BLaER1 treated with 17β-estradiol and CSF1 and Interleukin-3, amounts not matched to agents 10 nM and 100 nM (cell line): ENCODE results near the gene NTF3.

Experiments used
- H3K27ac ChIP-seq, 11 experiments: shearing (Covaris generic); formaldehyde crosslinking; 2 replicates each; pipeline ENCODE4 v1.8.1; 2022
- H3K27me3 ChIP-seq, 11 experiments: shearing (Covaris generic); formaldehyde crosslinking; 2 replicates each; pipeline ENCODE4 v1.8.1; 2022
- H3K36me3 ChIP-seq, 11 experiments: shearing (Covaris generic); formaldehyde crosslinking; 2 replicates each; pipeline ENCODE4 v1.8.1; 2022
- H3K4me1 ChIP-seq, 10 experiments: shearing (Covaris generic); formaldehyde crosslinking; 2 replicates each; pipeline ENCODE4 v1.8.1; 2022
- H3K4me2 ChIP-seq, 11 experiments: shearing (Covaris generic); formaldehyde crosslinking; 2 replicates each; pipeline ENCODE4 v1.8.1; 2022
- H3K4me3 ChIP-seq, 10 experiments: shearing (Covaris generic); formaldehyde crosslinking; 2 replicates each; pipeline ENCODE4 v1.8.1; 2022
- H3K9ac ChIP-seq, 11 experiments: shearing (Covaris generic); formaldehyde crosslinking; 2 replicates each; pipeline ENCODE4 v1.8.1; 2022
- H3K9me3 ChIP-seq, 11 experiments: shearing (Covaris generic); formaldehyde crosslinking; replicated peaks in 1 of 11; 2 replicates each; pipeline ENCODE4 v1.8.1; 2022
- H4K20me1 ChIP-seq, 11 experiments: shearing (Covaris generic); formaldehyde crosslinking; 2 replicates each; pipeline ENCODE4 v1.8.1; 2022
- Cebpa-rat ChIP-seq, 11 experiments: shearing (Covaris generic); IDR thresholded peaks; 2 replicates each; pipeline ENCODE4 v1.8.1; 2022

Gene NTF3

DNA sequence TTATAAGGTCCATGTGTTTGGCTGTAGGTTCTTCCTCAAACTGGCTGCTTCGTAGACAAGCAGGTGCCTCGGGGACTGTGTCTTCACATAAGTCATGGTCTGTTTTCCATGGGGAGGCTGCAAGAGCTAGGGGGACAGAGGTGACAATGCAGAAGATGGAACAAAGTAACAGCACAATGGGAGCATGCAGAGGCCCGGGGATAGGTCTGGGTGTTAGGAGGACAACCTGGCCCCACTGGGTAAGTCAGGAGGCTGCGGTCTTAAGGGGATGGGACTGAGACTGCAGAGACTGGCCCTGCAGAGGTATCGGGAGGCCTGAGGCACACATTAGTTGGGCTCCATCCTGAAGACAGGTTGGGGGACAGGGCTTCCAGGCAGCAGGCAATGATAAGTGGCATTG lies 88.9 kb downstream of the NTF3 start:
- Histone ChIP-seq H3K4me1 (peaks cover 0 to 6% (median 0%) of the 10 kb centered on the region in 10 experiments; a peak in 3 of 20 replicates), H3K4me2 (no peak overlapping the region), H3K9ac (no peak overlapping the region), H3K4me3 (no peak overlapping the region), H4K20me1 (no peaks in the 10 kb centered on the region), H3K27ac (no peak overlapping the region), H3K27me3 (no peaks in the 10 kb centered on the region), H3K36me3 (no peaks in the 10 kb centered on the region), H3K9me3 (no peaks in the 10 kb centered on the region)
- no peak for TF ChIP-seq Cebpa-rat (IDR thresholded peaks at IDR 0.05)

DNA sequence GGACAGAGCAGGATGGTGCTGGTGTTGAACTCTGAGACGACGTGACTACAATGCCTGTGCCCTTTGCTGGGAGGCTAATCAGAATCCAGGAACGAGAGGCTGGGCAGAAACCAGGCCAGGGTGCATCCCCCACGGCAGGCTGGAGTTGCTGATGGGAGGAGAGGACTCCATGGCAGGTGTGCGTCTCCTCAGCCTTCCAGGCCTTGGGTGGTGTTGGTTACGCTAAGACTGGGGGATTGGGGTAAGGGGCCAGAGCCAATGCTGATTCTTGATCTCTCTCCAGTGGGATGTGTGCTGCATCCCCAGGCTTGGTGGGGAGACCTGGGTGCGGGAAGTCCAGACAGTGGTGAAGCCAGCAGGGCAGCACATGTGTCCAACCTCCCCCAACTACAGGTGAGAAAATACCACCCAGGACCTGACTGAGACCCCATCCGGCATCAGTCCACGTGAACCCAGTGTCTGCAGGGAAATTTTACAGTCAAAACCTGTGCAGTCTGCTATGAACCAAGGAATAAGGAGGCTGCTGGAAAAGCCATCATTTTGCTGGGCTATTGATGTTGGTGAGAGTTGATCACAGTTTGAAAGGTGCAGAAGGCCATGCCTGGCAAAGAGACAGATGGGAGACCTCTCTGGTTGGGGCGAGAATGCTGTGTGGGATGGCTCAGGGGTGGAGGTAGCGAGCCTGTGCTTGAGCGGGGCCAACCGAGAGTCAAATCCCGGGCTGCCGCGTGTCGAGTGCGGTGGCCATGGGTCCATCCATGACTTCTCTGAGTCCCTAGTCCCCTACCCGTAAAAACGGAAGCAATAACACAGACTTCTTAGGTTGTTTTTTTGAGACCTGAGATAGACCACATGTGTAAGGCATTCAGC lies 89.8 kb downstream of the NTF3 start:
- H3K36me3 ChIP-seq = no peaks in the 10 kb centered on the region
- no peak overlapping the region for H3K4me3 ChIP-seq
- H3K4me2 ChIP-seq = no peak overlapping the region
- H3K27me3 ChIP-seq = no peaks in the 10 kb centered on the region
- TF ChIP-seq Cebpa-rat (IDR thresholded peaks at IDR 0.05) = no peak
- H4K20me1 ChIP-seq = no peaks in the 10 kb centered on the region
- peaks cover 0 to 6% (median 0%) of the 10 kb centered on the region in 10 experiments; a peak in 3 of 20 replicates for H3K4me1 ChIP-seq
- H3K9ac ChIP-seq = no peak overlapping the region
- H3K27ac ChIP-seq = no peak overlapping the region
- no peaks in the 10 kb centered on the region for H3K9me3 ChIP-seq

GRCh38 chr12:5522432-5523335 lies 90.8 kb downstream of the NTF3 start:
- Histone ChIP-seq H3K4me2 (peak overlapping the region in 1 of 11 experiments; percentile 12; a peak in 1 of 22 replicates), H3K4me1 (peaks cover 0 to 6% (median 0%) of the 10 kb centered on the region in 10 experiments; a peak in 3 of 20 replicates), H4K20me1 (no peaks in the 10 kb centered on the region), H3K36me3 (no peaks in the 10 kb centered on the region), H3K9me3 (no peaks in the 10 kb centered on the region), H3K4me3 (no peak overlapping the region), H3K27ac (no peak overlapping the region), H3K9ac (no peak overlapping the region), H3K27me3 (no peaks in the 10 kb centered on the region)
- no peak for TF ChIP-seq Cebpa-rat (IDR thresholded peaks at IDR 0.05)

- no peaks in the 10 kb centered on the region for H3K36me3 ChIP-seq
- no peak overlapping the region for H3K4me3 ChIP-seq
- no peaks in the 10 kb centered on the region for H3K9me3 ChIP-seq
- no peak overlapping the region for H3K4me2 ChIP-seq
- no peaks in the 10 kb centered on the region for H4K20me1 ChIP-seq
- H3K27ac ChIP-seq = no peak overlapping the region
- H3K4me1 ChIP-seq = peaks cover 0 to 6% (median 0%) of the 10 kb centered on the region in 10 experiments; a peak in 3 of 20 replicates
- no peak for TF ChIP-seq Cebpa-rat (IDR thresholded peaks at IDR 0.05)
- no peaks in the 10 kb centered on the region for H3K27me3 ChIP-seq
- H3K9ac ChIP-seq = no peak overlapping the region
Measured at GRCh38 chr12:5523396-5524115, 91.6 kb downstream of the NTF3 start.

DNA sequence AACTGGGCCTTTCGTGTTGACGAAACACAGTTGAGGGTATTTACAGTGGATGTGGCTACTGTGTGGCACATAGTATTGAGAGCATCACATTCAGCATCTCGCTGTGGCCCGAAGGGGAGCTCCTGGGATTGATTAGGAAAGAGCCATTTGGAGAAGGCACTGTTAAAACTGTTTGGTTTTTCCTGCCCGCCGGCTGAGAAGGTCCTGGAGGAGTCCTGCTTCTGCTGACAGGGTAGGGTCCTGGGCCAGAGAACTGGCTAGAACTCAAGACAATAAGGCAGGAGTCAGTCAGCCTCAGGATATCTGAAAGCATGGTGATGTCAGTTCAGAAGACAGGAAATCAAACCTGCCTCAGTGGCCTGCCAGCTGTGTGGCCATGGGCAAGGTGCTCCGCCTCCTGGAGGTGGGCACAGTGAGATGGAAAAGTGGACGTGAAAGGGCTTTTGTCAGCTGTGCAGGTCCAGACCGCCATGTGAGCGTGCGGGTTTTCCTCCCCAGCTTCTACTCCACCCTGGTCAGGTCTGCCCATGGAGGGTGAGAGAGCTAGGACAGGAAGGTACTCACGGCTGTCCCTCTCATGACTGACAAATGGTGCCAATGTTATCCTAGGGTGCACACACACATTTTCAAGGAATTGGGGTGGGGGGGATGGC lies 92.3 kb downstream of the NTF3 start:
- Histone ChIP-seq H3K36me3 (no peaks in the 10 kb centered on the region), H3K27ac (no peak overlapping the region), H3K9ac (no peak overlapping the region), H3K4me2 (no peak overlapping the region), H3K4me3 (no peak overlapping the region), H4K20me1 (no peaks in the 10 kb centered on the region), H3K27me3 (no peaks in the 10 kb centered on the region), H3K9me3 (no peaks in the 10 kb centered on the region), H3K4me1 (peaks cover 0 to 6% (median 0%) of the 10 kb centered on the region in 10 experiments; a peak in 3 of 20 replicates)
- TF ChIP-seq Cebpa-rat (IDR thresholded peaks at IDR 0.05) = no peak

GRCh38 chr12:5524769-5525436 lies 93.0 kb downstream of the NTF3 start:
- no peaks in the 10 kb centered on the region for H3K9me3 ChIP-seq
- H3K4me1 ChIP-seq = peaks cover 0 to 6% (median 0%) of the 10 kb centered on the region in 10 experiments; a peak in 3 of 20 replicates
- no peak overlapping the region for H3K9ac ChIP-seq
- TF ChIP-seq Cebpa-rat (IDR thresholded peaks at IDR 0.05) = no peak
- H3K4me3 ChIP-seq = no peak overlapping the region
- no peak overlapping the region for H3K4me2 ChIP-seq
- H3K27me3 ChIP-seq = no peaks in the 10 kb centered on the region
- no peak overlapping the region for H3K27ac ChIP-seq
- no peaks in the 10 kb centered on the region for H3K36me3 ChIP-seq
- no peaks in the 10 kb centered on the region for H4K20me1 ChIP-seq

DNA sequence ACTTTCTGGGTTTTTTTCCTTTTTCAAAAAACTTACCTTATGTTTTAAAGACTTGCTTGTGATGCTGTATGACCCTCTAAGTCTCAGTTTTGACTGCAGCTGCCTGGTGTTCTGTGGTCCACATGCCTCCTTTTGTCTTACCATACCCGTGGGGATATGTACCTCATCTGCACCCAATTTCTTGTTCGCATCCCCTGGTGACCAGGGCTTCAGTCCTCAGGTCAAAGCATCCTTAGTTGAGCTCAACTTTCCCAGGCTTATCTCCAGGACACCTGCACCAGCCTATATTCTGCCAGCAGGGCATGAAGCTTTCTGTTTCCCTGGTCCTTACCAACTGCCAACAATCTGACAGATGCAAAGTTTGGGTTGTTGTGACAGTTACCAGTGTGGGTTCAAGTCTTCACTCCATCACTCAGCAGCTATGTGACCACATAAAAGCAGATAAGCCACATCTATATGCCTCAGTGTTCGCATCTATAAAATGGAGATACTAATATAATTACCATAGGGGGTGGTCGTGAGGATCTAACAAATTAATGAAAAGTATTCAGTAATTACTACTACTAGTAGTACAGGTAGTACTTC lies 94.0 kb downstream of the NTF3 start:
- Histone ChIP-seq H4K20me1 (no peaks in the 10 kb centered on the region), H3K9me3 (no peaks in the 10 kb centered on the region), H3K4me2 (no peak overlapping the region), H3K27me3 (0 out of 22 replicates have a peak, but pooled peaks cover 0 to 3% (median 0%) of the 10 kb centered on the region in 11 experiments), H3K4me1 (peaks cover 0 to 6% (median 0%) of the 10 kb centered on the region in 10 experiments; a peak in 3 of 20 replicates), H3K36me3 (no peaks in the 10 kb centered on the region), H3K4me3 (no peak overlapping the region), H3K9ac (no peak overlapping the region), H3K27ac (no peak overlapping the region)
- no peak for TF ChIP-seq Cebpa-rat (IDR thresholded peaks at IDR 0.05)

- Histone ChIP-seq H3K4me3 (no peak overlapping the region), H3K27me3 (peaks cover 0 to 15% (median 8%) of the 10 kb centered on the region in 11 experiments; a peak in 10 of 22 replicates), H3K36me3 (no peaks in the 10 kb centered on the region), H4K20me1 (no peaks in the 10 kb centered on the region), H3K4me2 (no peak overlapping the region), H3K4me1 (no peaks in the 10 kb centered on the region), H3K27ac (no peak overlapping the region), H3K9me3 (peaks cover 0 to 20% (median 0%) of the 10 kb centered on the region in 11 experiments; a peak in 4 of 22 replicates), H3K9ac (no peak overlapping the region)
- no peak for TF ChIP-seq Cebpa-rat (IDR thresholded peaks at IDR 0.05)
Measured at GRCh38 chr12:5533368-5533767, 101.5 kb downstream of the NTF3 start.
